Panc1 (cell line): ENCODE data around the gene TRH.

Source experiments
- CTCF ChIP-seq: fragments of 450-650 bp; IDR thresholded peaks from 2 replicates; pipeline ENCODE4 v1.5.1; 2017; ENCODE audit warnings: mild to moderate bottlenecking
- REST ChIP-seq, 2 experiments: IDR thresholded peaks; 2 replicates each; pipeline ENCODE4 v1.6.1; 2011 to 2012; ENCODE audit warnings: low read depth in 2 of 2, control low read depth in 1 of 2, low read length in 1 of 2, mild to moderate bottlenecking in 1 of 2, moderate library complexity in 1 of 2; ENCODE audit not compliant: insufficient read depth in 1 of 2
- SIN3A ChIP-seq: IDR thresholded peaks from 2 replicates; pipeline ENCODE4 v1.6.1; 2012; ENCODE audit warnings: low read depth, mild to moderate bottlenecking, low read length, moderate library complexity, borderline replicate concordance; ENCODE audit not compliant: insufficient read depth
- TCF7L2 ChIP-seq: IDR thresholded peaks from 2 replicates; pipeline ENCODE4 v1.6.1; 2011; ENCODE audit warnings: mild to moderate bottlenecking, low read depth, low read length, inconsistent platforms

- TF ChIP-seq CTCF (no peak; the same call in 1 of the 2 replicates), TCF7L2 (no peak), SIN3A (no peak), REST (IDR thresholded peaks at IDR 0.05; ENCODE audit: insufficient read depth in 1 of 2, low read depth in 2 of 2, low read length in 1 of 2) (no peak)
Observed at GRCh38 chr3:129992781-129993180, 18.3 kb downstream of the TRH start.
